Activated CD4-positive, CD25-positive, alpha-beta regulatory T cell (primary cell): Measurements from ENCODE around the gene ABHD17C.

Source experiments
- DNase-seq, 4 experiments: peaks; one replicate each; lab custom pipeline; 2025; lab: John Stamatoyannopoulos, UW

Gene ABHD17C

DNA sequence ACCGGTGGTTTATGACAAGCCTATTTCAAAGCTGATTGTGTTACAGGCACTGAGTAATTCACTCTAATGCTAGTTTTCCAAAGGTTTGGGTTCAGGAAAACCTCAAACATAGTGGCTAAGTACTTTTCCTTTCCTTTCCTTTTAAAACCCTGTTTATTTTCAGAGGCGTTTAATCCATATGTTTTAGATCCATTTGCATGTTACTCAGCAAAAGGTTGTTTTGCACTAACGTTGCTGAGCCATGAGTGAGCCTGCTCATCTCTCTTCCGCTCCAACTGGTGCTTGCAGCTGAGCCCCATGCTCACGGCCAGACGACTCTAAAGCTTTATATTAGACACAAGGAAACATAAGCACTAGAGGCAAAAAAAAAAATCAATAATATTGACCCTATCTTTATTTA is 93.4 kb downstream of the ABHD17C start:
- DNase-seq = no peak

DNA sequence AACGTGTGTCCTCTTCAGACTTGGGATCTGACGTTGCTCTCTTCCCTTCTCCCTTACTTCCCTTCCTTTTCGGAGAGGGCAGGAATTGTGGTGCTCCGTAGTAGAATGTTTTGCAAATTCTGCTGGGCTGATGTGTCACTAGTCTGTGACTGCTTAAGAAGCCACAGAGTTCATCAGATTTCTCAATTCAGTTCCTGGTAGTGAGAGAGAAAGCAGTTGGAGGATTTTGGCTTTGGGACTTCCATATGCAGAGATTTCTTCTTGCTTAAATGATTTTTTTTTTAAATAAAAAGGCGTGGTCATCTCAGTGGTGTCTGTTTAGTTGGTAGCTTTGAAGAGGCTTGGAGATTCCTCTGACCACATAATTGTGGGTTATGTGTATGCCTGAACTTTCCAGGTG is 94.2 kb downstream of the ABHD17C start:
- no peak for DNase-seq

DNA sequence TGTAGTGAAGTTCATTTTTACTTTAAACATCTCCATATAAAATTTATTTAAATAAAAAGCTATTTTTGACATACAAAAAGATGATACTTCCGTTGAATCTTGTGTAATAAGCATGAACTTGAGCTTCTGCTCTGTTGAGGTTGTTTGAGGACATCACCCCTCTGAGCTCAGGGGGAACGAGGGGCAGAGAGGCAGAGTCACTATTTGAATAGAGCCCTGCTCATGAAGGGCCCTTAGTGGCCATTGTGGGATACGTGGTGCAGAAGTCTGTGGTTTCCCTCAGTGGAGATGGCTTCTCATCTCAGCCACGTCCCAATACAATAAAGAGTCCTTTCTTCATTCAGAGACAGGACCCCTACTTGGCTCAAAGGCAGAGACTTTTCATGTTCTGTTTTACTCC is 94.7 kb downstream of the ABHD17C start:
- DNase-seq = no peak

DNA sequence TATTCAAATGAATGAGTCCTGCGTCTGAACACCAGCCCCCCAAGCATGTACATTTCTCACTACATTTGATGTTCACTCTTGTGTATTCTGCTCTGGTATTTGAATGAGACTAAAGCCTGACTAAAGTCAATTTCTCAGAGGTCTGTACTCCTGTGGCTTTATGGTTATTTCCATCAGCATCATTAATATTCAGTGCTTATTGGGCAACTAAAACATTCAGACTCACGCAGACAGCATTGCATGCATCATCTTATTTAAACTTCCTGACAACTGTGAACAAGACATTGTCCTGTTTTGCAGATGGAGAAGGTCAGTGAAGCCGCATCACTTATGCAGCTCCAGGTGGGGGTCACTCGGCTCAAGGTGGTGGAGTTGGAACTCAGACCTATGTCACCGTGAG is 95.1 kb downstream of the ABHD17C start:
- no peak for DNase-seq

DNA sequence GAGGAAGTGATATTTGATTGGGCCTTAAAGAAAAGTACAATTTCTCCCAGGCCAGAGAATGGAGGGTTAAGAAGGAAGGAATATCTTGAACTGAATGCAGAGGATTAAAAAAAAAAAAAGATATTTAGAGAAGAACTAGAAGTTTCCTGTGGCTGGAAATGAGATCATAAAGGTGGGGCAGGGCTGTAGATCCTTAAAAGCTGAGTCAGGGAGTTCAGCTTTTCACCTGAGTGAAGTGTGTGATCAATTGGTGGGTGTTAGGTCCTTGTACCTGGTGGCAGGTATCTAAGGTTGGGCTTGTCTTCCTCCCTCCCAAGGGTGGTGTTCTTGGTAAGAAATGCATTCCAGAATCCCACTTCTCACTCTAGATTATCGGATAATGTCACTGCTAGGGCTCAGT is 95.9 kb downstream of the ABHD17C start:
- DNase-seq = no peak

DNA sequence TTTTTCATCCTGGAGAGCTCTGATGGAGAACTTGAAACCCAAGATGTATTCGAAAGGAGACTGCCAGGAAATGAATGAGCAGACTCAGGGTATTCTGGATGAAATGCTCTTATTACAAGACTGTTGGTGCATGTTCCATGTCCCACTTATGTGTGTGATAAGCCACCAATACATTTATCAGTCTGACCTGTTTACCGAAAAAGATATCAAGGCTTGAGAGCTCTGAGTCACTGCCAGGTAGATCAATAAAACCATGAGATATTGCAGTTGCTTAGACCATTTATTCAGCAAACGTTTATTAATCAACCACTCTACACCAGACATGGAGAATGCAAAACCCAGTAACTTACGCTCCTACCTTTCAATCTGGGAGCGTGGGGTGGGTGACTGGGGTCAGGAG is 101.3 kb downstream of the ABHD17C start:
- no peak for DNase-seq

DNA sequence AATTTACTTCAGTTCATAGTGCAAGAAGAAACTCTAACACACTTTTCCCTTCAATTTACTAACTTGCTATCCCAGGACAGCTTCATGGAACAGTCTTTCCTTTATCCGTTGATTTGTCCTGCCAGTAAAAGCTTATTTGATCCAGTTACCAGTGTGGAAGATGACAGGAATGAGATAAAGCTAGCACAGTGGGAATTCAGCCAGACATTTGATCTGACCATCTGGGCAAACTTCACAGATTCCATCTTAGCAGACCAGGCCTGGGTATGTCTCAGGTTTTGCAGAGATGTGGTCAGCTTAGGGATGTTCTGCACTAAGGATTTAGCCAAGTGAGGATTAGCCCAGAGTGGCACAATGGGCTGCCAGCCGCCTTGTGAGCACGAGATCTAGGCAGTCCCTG is 103.8 kb downstream of the ABHD17C start:
- DNase-seq = no peak

DNA sequence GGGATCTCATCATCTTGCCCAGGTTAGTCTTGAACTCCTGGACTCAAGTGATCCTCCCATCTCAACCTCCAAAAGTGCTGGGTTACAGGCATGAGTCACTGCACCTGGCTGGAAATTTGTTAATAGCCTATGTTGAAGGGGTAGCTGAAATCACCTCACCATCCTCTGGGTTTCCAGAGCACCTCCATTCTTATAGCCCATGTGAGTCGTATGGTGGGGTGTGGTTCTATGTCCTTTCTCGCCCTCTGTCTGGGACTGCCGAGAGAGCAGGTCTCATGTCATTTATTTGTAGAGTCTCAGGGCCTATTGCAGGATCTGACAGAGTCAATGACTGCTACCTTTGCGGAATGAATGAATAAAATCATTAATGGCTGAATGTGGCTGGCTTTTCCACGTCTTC is 105.0 kb downstream of the ABHD17C start:
- no peak for DNase-seq

DNA sequence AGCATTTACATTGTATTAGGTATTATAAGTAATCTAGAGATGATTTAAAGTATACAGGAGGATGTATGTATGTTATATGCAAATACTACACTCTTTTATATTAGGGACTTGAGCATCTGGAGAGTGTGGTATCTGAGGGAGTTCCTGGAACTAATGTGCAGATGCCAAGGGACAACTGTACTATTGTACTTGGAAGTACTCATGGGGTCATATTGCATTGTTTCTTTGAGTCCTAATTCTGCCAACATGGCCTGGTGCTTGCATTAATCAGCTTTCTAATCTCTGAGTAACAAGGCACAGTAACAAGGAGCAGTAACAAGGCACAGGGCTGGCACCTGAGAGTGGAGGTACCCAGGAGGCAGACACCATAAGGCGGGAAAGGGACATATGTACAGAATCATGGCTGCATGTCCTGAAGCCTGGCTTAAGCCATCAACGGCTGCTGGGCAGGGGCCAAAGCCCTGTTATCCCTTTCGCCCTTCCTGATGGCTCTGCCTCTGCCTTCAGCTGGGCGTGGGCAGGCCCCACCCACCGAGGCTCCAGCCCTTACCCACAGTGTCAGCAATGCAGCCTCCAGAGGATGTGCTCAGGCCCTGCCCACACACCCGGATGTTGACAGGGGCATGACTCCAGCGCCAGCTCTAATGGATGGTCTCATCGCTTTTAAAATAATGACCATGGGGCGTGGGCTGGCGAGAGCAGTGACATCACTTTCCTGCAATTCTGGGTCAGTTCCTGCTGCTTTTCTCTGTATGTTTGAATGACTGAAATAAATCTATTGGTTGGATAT is 107.0 kb downstream of the ABHD17C start:
- DNase-seq = no peak

DNA sequence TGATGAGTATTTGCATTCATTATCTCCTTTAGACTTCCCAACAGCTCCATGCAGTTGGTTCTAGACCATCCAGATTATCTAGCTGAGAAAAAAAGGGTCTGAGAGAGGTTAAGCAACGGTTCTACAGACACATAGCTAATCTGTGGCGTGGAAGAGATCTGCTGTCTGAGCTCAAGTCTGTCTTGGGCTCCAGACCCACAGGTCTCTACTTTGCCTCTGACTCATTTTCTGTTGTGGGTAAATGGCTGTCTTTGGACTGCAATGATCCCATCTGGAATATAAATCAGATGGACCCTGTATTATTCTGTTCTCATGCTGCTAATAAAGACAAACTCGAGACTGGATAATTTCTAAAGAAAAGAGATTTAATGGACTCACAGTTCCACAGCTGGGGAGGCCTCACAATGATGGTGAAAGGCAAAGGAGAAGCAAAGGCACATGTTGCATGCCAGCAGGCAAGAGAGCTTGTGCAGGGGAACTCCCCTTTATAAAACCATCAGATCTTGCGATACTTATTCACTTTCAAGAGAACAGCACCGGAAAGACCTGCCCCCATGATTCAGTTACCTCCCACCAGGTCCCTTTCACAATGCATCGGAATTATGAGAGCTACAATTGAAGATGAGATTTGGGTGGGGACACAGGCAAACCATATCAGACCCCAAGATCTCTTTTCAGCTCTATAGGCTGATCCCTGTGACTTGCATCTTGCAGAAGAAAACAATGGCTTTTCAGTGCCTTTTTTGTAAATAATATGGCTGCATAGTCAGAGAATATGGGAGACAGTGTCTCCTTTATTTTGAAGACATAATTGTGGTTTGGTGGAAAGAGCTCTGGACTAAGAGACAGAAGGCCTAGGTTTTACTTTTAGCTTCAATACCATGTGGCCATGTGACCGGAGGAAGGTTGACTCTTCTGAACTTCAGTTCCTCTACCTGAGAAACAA is 108.7 kb downstream of the ABHD17C start:
- DNase-seq = no peak

DNA sequence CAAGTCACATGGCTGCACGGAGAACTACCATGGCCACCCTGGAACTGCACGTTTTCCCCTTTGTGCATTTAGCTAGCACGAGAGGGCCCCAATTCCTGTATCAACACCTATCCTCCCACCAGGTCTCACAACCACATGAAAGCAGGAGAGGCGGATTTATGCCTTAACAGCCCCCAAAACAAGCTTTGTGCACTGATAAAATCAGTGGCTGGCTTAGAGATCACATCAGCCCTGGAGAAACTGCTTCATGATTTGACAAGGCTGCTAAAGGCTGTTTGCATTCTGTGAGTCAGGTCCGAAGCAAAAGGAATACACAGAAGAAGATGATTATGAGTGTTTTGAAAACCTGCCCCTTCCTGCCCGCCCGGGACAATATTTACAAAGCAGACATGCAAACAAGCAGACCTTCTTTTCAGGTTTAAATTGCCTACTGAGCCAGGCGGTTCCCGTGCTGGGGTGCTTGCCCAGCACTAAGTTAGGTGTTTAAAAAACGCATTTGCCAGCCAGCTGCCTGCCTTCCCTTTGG is 109.9 kb downstream of the ABHD17C start:
- no peak for DNase-seq
